ENCODE results near the gene TGFBR3L. TPM values are rescaled to one million over a fixed set of nuclear protein-coding genes. Genes with fewer than 3 reads are reported as not detected.

TGFBR3L gene
- total and polyA plus RNA-seq, 2 of the 8 experiments (the other 6 are each of a cell fraction or from before 2014, with no cell fraction given): 3.1 to 3.7 TPM

- Histone ChIP-seq H3K9me3 (ENCODE audit: insufficient read depth in 2 of 2, low read depth in 1 of 2, low read length in 1 of 2) (no peaks in the 10 kb centered on the region), H2BK20ac (ENCODE audit: low read length) (no peak overlapping the region), H3K9ac (replicated peaks in 1 of 4; ENCODE audit: extremely low read depth in 1 of 4, low read depth in 3 of 4, low read length in 3 of 4) (no peak overlapping the region), H3K56ac (replicated peaks; ENCODE audit: insufficient read length, low read depth, low read length) (no peak overlapping the region), H2AFZ (ENCODE audit: low read length) (no peak overlapping the region), H3K79me1 (ENCODE audit: low read depth, low read length) (peaks cover 11% of the 10 kb centered on the region), H3K4me1 (replicated peaks in 1 of 4; ENCODE audit: control insufficient read depth in 3 of 4, insufficient read depth in 4 of 4, low read length in 3 of 4) (peaks cover 0 to 6% (median 4%) of the 10 kb centered on the region in 4 experiments; a peak in 5 of 7 replicates), H3K4me2 (ENCODE audit: insufficient read depth in 1 of 2, low read depth in 2 of 2, low read length in 2 of 2) (no peak overlapping the region), H3K4me3 (ENCODE audit: extremely low read depth in 1 of 4, insufficient read depth in 2 of 4, low read depth in 3 of 4, low read length in 4 of 4) (no peak overlapping the region), H2BK12ac (ENCODE audit: low read depth, low read length) (no peak overlapping the region), H3K36me3 (ENCODE audit: control insufficient read depth in 2 of 4, insufficient read depth in 4 of 4, low read length in 3 of 4) (peaks cover 5 to 30% (median 16%) of the 10 kb centered on the region in 4 experiments; a peak in 5 of 8 replicates), H3K27ac (ENCODE audit: low read depth, low read length) (no peak overlapping the region), H2AK5ac (ENCODE audit: low read depth, low read length) (no peak overlapping the region), H4K20me1 (replicated peaks in 1 of 2; ENCODE audit: control insufficient read depth in 1 of 2, insufficient read depth in 2 of 2, low read length in 2 of 2) (peaks cover 5 to 19% of the 10 kb centered on the region in 2 experiments), H3K27me3 (replicated peaks in 1 of 4; ENCODE audit: control insufficient read depth in 3 of 4, extremely low read depth in 1 of 4, insufficient read depth in 3 of 4, low read length in 3 of 4) (no peaks in the 10 kb centered on the region), H4K5ac (ENCODE audit: insufficient read length, low read depth, low read length) (no peak overlapping the region), H3K23me2 (ENCODE audit: low read depth, low read length) (peaks cover 6% of the 10 kb centered on the region; the same call in 1 of the 2 replicates), H2BK15ac (ENCODE audit: low read length) (no peak overlapping the region), H2BK5ac (ENCODE audit: low read depth, low read length) (no peak overlapping the region), H3K4ac (replicated peaks; ENCODE audit: insufficient read length, low read depth, low read length) (no peak overlapping the region), H2BK120ac (replicated peaks; ENCODE audit: low read depth, low read length) (no peak overlapping the region), H3K14ac (ENCODE audit: insufficient read length) (no peak overlapping the region), H3K23ac (ENCODE audit: insufficient read length) (no peak overlapping the region), H3K18ac (ENCODE audit: extremely low read depth, low read length) (no peak overlapping the region), H3K79me2 (ENCODE audit: control insufficient read depth in 1 of 2, insufficient read depth in 2 of 2, low read length in 2 of 2) (peaks cover 0 to 22% of the 10 kb centered on the region in 2 experiments; a peak in 2 of 4 replicates), H4K8ac (ENCODE audit: extremely low read depth, insufficient read depth, low read length) (no peak overlapping the region), H4K91ac (replicated peaks; ENCODE audit: insufficient read length, low read length) (no peak overlapping the region)
- FAIRE-seq: no peak
- TF ChIP-seq CTCF (IDR thresholded peaks at IDR 0.05; ENCODE audit: control extremely low read depth in 1 of 3, insufficient read depth in 1 of 3, low read depth in 1 of 3, low read length in 3 of 3) (peak; percentile 7 to 17 (median 10); a peak in 2 of 4 replicates), CHD2 (IDR thresholded peaks at IDR 0.05; ENCODE audit: low read length) (no peak)
- ChIA-PET CTCF (ENCODE audit: partially characterized antibody) (interaction anchor here (0.8 to 1.8 kb wide), 9 partner anchors 8 to 186 kb away, joined by 3 to 12 read pairs (median 4); no protein-coding TSS in a partner anchor), POLR2A (ENCODE audit: partially characterized antibody) (interaction anchor here (1.0 to 2.3 kb wide), 8 partner anchors 8 to 50 kb away, joined by 4 to 12 read pairs (median 6); partner anchors contain the start of gene TIMM44)
- DNase-seq (ENCODE audit: low read depth in 1 of 2, low spot score in 2 of 2): no peak
- WGBS, 2 experiments (ENCODE audit: extremely low coverage in 1 of 2, insufficient coverage in 1 of 2, insufficient read length in 1 of 2, insufficient replicate concordance in 2 of 2, low coverage in 1 of 2, low lambda C conversion rate in 2 of 2, missing lambda C conversion rate in 1 of 2): 92% methylated on average over 10 of the region's 14 CpGs; no CpG with 5 or more reads in 1 of the 2 experiments
Observed at GRCh38 chr19:7908078-7908699, 6.4 kb upstream of the TGFBR3L start.

Measured in H1 (cell line).